Measurements from ENCODE around the gene TMEM52B.

GRCh38 chr12:10155966-10156365, 22.9 kb upstream of the TMEM52B start:
- TF ChIP-seq POLR2AphosphoS5 (IDR thresholded peaks at IDR 0.05; ENCODE audit: low read depth, low read length) (no peak), CTCF (IDR thresholded peaks at IDR 0.05) (no peak), SIN3A (IDR thresholded peaks at IDR 0.05; ENCODE audit: borderline replicate concordance, insufficient read depth, low read depth, low read length) (no peak), REST (IDR thresholded peaks at IDR 0.05; ENCODE audit: insufficient read depth in 1 of 2, low read depth in 2 of 2, low read length in 1 of 2) (no peak), TCF7L2 (IDR thresholded peaks at IDR 0.05; ENCODE audit: low read depth, low read length) (no peak)
